SK-N-SH (cell line): Measurements from ENCODE around the gene PIP5K1B. TPM values are rescaled to one million over a fixed set of nuclear protein-coding genes. Genes with fewer than 3 reads are reported as not detected.

Experiments
- CTCF ChIA-PET: fragments of 300-600, 350-600 bp; formaldehyde crosslinking; extraction: SDS; loops from one replicate; lab custom pipeline; 2021; lab: Yijun Ruan, JAX
- POLR2A ChIA-PET: fragments of 350-600 bp; sonication (Branson Sonifier 250); formaldehyde crosslinking; extraction: SDS; loops from one replicate; lab custom pipeline; 2020; ENCODE audit warnings: antibody characterized with exemption, inconsistent platforms; lab: Yijun Ruan, JAX
- DNase-seq: peaks from one replicate; pipeline ENCODE4 v3.0.0; 2012
- H2AFZ ChIP-seq: fragments of 200-600 bp; sonication (generic); 2 replicates; pipeline ENCODE4 v1.8.1; 2016; ENCODE audit warnings: antibody characterized with exemption, mild to moderate bottlenecking, low read depth
- H3F3A ChIP-seq: fragments of 200-600 bp; sonication (generic); replicated peaks from 2 replicates; pipeline ENCODE3; 2016; ENCODE audit warnings: antibody characterized with exemption, mild to moderate bottlenecking; ENCODE audit not compliant: insufficient read depth
- H3K27ac ChIP-seq, 2 experiments: fragments of 200-500 bp in 1 of 2; fragments of 200-600 bp in 1 of 2; sonication (Bioruptor generic) in 1 of 2; sonication (generic), shearing (Covaris generic) in 1 of 2; 2 replicates each; pipeline versions ENCODE4 v1.5.1 to v1.6.1; 2014 to 2016; ENCODE audit warnings: low read depth in 2 of 2, inconsistent platforms in 1 of 2, low read length in 1 of 2, mild to moderate bottlenecking in 1 of 2, mixed read lengths in 1 of 2
- H3K27me3 ChIP-seq: fragments of 200-600 bp; sonication (generic), shearing (Covaris generic); 2 replicates; pipeline ENCODE4 v1.6.1; 2016; ENCODE audit warnings: mixed run types; ENCODE audit not compliant: insufficient read depth
- H3K36me3 ChIP-seq, 2 experiments: fragments of 200-500 bp in 1 of 2; fragments of 200-600 bp in 1 of 2; sonication (Bioruptor generic) in 1 of 2; sonication (generic) in 1 of 2; replicated peaks in 1 of 2; 2 replicates each; pipeline versions ENCODE3 to v1.5.1; 2014 to 2016; ENCODE audit warnings: low read length in 1 of 2, mild to moderate bottlenecking in 1 of 2; ENCODE audit not compliant: insufficient read depth in 2 of 2, control insufficient read depth in 1 of 2
- H3K4me1 ChIP-seq, 2 experiments: fragments of 200-500 bp in 1 of 2; fragments of 200-600 bp in 1 of 2; sonication (Bioruptor generic) in 1 of 2; sonication (generic), shearing (Covaris generic) in 1 of 2; 2 replicates each; pipeline versions ENCODE4 v1.5.1 to v1.6.1; 2014 to 2016; ENCODE audit warnings: low read depth in 1 of 2, low read length in 1 of 2, mixed run types in 1 of 2; ENCODE audit not compliant: insufficient read depth in 2 of 2, control insufficient read depth in 1 of 2
- H3K4me2 ChIP-seq: fragments of 200-600 bp; sonication (generic), shearing (Covaris generic); 2 replicates; pipeline ENCODE4 v1.6.1; 2017; ENCODE audit warnings: mixed run types
- H3K4me3 ChIP-seq, 2 experiments: fragments of 200-500 bp in 1 of 2; fragments of 200-600 bp in 1 of 2; sonication (Bioruptor generic) in 1 of 2; sonication (generic), shearing (Covaris generic) in 1 of 2; 2 replicates each; pipeline versions ENCODE4 v1.5.1 to v1.8.1; 2014 to 2016; ENCODE audit warnings: low read depth in 2 of 2, inconsistent platforms in 1 of 2, low read length in 1 of 2, mild to moderate bottlenecking in 1 of 2, mixed read lengths in 1 of 2, moderate library complexity in 1 of 2
- H3K79me2 ChIP-seq: fragments of 200-600 bp; sonication (generic); 2 replicates; pipeline ENCODE4 v1.8.1; 2017; ENCODE audit warnings: mild to moderate bottlenecking; ENCODE audit not compliant: insufficient read depth
- H3K9ac ChIP-seq: fragments of 200-600 bp; sonication (generic); 2 replicates; pipeline ENCODE4 v1.6.1; 2017; ENCODE audit warnings: mixed run types
- H3K9me2 ChIP-seq: fragments of 200-600 bp; sonication (generic); 2 replicates; pipeline ENCODE4 v1.6.1; 2017; ENCODE audit warnings: mixed run types
- H3K9me3 ChIP-seq: fragments of 200-600 bp; sonication (generic); 2 replicates; pipeline ENCODE4 v1.6.1; 2017; ENCODE audit warnings: mixed run types, mild to moderate bottlenecking, moderate library complexity
- H4K20me1 ChIP-seq: fragments of 200-600 bp; sonication (generic); 2 replicates; pipeline ENCODE4 v1.6.1; 2017; ENCODE audit warnings: mild to moderate bottlenecking, mixed run types; ENCODE audit not compliant: insufficient read depth
- CTCF ChIP-seq: fragments of 200-600 bp; sonication (generic); IDR thresholded peaks from 2 replicates; pipeline ENCODE4 v1.6.1; 2017; ENCODE audit warnings: antibody characterized with exemption, mild to moderate bottlenecking, moderate library complexity
- ELF1 ChIP-seq: IDR thresholded peaks from 2 replicates; pipeline ENCODE4 v1.4.0; 2012
- EP300 ChIP-seq, 2 experiments: IDR thresholded peaks; 2 replicates each; pipeline versions ENCODE4 v1.4.0 to v1.6.1; 2012; ENCODE audit warnings: borderline replicate concordance in 1 of 2, low read depth in 1 of 2, low read length in 1 of 2
- EZH2phosphoT487 ChIP-seq: fragments of 200-600 bp; sonication (generic); IDR thresholded peaks from 2 replicates; pipeline ENCODE4 v1.6.1; 2017; ENCODE audit warnings: low read depth, mixed run types, mild to moderate bottlenecking, antibody characterized with exemption, moderate library complexity, borderline replicate concordance
- FOXJ3 ChIP-seq: sonication (generic); formaldehyde crosslinking; IDR thresholded peaks from 2 replicates; pipeline ENCODE4 v1.5.1; 2020; ENCODE audit warnings: mild to moderate bottlenecking, missing genetic modification reagents
- GABPA ChIP-seq: IDR thresholded peaks from 2 replicates; pipeline ENCODE4 v1.4.0; 2012; ENCODE audit warnings: low read depth, mild to moderate bottlenecking
- IRF3 ChIP-seq: fragments of 150-350 bp; IDR thresholded peaks from 2 replicates; pipeline ENCODE4 v1.6.1; 2016; ENCODE audit warnings: mild to moderate bottlenecking, low read depth, low read length
- JUND ChIP-seq: IDR thresholded peaks from 2 replicates; pipeline ENCODE4 v1.4.0; 2012
- MAX ChIP-seq: IDR thresholded peaks from 2 replicates; pipeline ENCODE4 v1.4.0; 2012; ENCODE audit warnings: low read depth
- MEF2A ChIP-seq: IDR thresholded peaks from 2 replicates; pipeline ENCODE4 v1.4.0; 2012; ENCODE audit warnings: low read depth, borderline replicate concordance
- POLR2AphosphoS5 ChIP-seq: IDR thresholded peaks from 2 replicates; pipeline ENCODE4 v1.6.1; 2012; ENCODE audit warnings: low read depth, low read length
- RFX5 ChIP-seq: IDR thresholded peaks from 2 replicates; pipeline ENCODE4 v1.6.1; 2012; ENCODE audit warnings: mild to moderate bottlenecking, improper control_type of control experiment, low read length
- RXRA ChIP-seq: IDR thresholded peaks from 2 replicates; pipeline ENCODE4 v1.4.0; 2012; ENCODE audit warnings: low read depth, mild to moderate bottlenecking, borderline replicate concordance
- SIN3A ChIP-seq: IDR thresholded peaks from 2 replicates; pipeline ENCODE4 v1.6.1; 2012; ENCODE audit warnings: low read depth, mild to moderate bottlenecking, low read length, moderate library complexity, borderline replicate concordance
- SMC3 ChIP-seq: IDR thresholded peaks from 2 replicates; pipeline ENCODE4 v1.6.1; 2012; ENCODE audit warnings: low read depth, low read length, improper control_type of control experiment
- TCF12 ChIP-seq: IDR thresholded peaks from 2 replicates; pipeline ENCODE4 v1.4.0; 2012
- TEAD4 ChIP-seq: IDR thresholded peaks from 2 replicates; pipeline ENCODE4 v1.4.0; 2012; ENCODE audit warnings: mild to moderate bottlenecking, borderline replicate concordance; ENCODE audit not compliant: insufficient read depth
- WGBS: methylation state at CpG from one replicate; pipeline ENCODE4 v1.1.6; 2017; ENCODE audit warnings: low lambda C conversion rate; 5-methylcytosine and 5-hydroxymethylcytosine counted together
- polyA plus RNA-seq, 3 experiments: library from polyadenylated mRNA; depleted of rRNA; stranded (reverse); fragments of >200 nt; gene quantifications; 2 replicates each; pipeline ENCODE4 v1.2.3, GENCODE V29; 2012
- TF ChIP-seq, protein P1 (sequence below): IDR thresholded peaks from 2 replicates; pipeline ENCODE4 v1.6.1; 2012; ENCODE audit warnings: mild to moderate bottlenecking, low read depth, low read length, moderate library complexity

Gene PIP5K1B
- polyA plus RNA-seq, 1 of the 3 experiments (the other 2 are of a cell fraction): not detected

- H3K9ac ChIP-seq: no peak overlapping the region
- H3K79me2 ChIP-seq: no peaks in the 10 kb centered on the region
- H3K9me2 ChIP-seq: no peaks in the 10 kb centered on the region
- 0% methylated on average over 1 of the region's 1 CpG for WGBS
- TF ChIP-seq TCF12: no peak
- TF ChIP-seq EP300 (IDR thresholded peaks at IDR 0.05; ENCODE audit: borderline replicate concordance in 1 of 2, low read depth in 1 of 2, low read length in 1 of 2): no peak
- TF ChIP-seq ELF1: no peak
- TF ChIP-seq RFX5: no peak
- TF ChIP-seq EZH2phosphoT487: no peak
- TF ChIP-seq, protein P1, sequence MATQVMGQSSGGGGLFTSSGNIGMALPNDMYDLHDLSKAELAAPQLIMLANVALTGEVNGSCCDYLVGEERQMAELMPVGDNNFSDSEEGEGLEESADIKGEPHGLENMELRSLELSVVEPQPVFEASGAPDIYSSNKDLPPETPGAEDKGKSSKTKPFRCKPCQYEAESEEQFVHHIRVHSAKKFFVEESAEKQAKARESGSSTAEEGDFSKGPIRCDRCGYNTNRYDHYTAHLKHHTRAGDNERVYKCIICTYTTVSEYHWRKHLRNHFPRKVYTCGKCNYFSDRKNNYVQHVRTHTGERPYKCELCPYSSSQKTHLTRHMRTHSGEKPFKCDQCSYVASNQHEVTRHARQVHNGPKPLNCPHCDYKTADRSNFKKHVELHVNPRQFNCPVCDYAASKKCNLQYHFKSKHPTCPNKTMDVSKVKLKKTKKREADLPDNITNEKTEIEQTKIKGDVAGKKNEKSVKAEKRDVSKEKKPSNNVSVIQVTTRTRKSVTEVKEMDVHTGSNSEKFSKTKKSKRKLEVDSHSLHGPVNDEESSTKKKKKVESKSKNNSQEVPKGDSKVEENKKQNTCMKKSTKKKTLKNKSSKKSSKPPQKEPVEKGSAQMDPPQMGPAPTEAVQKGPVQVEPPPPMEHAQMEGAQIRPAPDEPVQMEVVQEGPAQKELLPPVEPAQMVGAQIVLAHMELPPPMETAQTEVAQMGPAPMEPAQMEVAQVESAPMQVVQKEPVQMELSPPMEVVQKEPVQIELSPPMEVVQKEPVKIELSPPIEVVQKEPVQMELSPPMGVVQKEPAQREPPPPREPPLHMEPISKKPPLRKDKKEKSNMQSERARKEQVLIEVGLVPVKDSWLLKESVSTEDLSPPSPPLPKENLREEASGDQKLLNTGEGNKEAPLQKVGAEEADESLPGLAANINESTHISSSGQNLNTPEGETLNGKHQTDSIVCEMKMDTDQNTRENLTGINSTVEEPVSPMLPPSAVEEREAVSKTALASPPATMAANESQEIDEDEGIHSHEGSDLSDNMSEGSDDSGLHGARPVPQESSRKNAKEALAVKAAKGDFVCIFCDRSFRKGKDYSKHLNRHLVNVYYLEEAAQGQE: no peak
- no peak for TF ChIP-seq CTCF
- no peak for TF ChIP-seq FOXJ3 (CRISPR knock-in tag)
- no peak for TF ChIP-seq RXRA
- TF ChIP-seq IRF3: no peak
- no peak for TF ChIP-seq JUND
- no peak for TF ChIP-seq TEAD4
- TF ChIP-seq SMC3: no peak
- no peak for TF ChIP-seq MAX
- no peak for TF ChIP-seq MEF2A
- TF ChIP-seq POLR2AphosphoS5: no peak
- TF ChIP-seq GABPA: no peak
- no peak for TF ChIP-seq SIN3A
- DNase-seq: no peak
- ChIA-PET POLR2A (no interaction called here), CTCF (interaction anchor here (1.2 kb wide), 1 partner anchor 19 kb away, joined by 3 read pairs; no protein-coding TSS in a partner anchor)
- no peaks in the 10 kb centered on the region for H3F3A ChIP-seq
- H2AFZ ChIP-seq: no peak overlapping the region
- H3K4me1 ChIP-seq: no peaks in the 10 kb centered on the region
- no peak overlapping the region for H3K4me2 ChIP-seq
- H3K36me3 ChIP-seq: no peaks in the 10 kb centered on the region
- H3K27me3 ChIP-seq: peaks cover 29% of the 10 kb centered on the region
- no peak overlapping the region for H3K27ac ChIP-seq
- H3K4me3 ChIP-seq: no peak overlapping the region
- H3K9me3 ChIP-seq: no peaks in the 10 kb centered on the region
- no peaks in the 10 kb centered on the region for H4K20me1 ChIP-seq
Measured at GRCh38 chr9:68710111-68710471, 5.1 kb downstream of the PIP5K1B start.
